ENCODE results near the gene GGA1. TPM values are rescaled to one million over a fixed set of nuclear protein-coding genes. Genes with fewer than 3 reads are reported as not detected.

The GGA1 gene
- total and polyA plus RNA-seq, 2 of the 4 experiments (the other 2 are of a cell fraction), result 17.2 to 48.5 TPM

DNA sequence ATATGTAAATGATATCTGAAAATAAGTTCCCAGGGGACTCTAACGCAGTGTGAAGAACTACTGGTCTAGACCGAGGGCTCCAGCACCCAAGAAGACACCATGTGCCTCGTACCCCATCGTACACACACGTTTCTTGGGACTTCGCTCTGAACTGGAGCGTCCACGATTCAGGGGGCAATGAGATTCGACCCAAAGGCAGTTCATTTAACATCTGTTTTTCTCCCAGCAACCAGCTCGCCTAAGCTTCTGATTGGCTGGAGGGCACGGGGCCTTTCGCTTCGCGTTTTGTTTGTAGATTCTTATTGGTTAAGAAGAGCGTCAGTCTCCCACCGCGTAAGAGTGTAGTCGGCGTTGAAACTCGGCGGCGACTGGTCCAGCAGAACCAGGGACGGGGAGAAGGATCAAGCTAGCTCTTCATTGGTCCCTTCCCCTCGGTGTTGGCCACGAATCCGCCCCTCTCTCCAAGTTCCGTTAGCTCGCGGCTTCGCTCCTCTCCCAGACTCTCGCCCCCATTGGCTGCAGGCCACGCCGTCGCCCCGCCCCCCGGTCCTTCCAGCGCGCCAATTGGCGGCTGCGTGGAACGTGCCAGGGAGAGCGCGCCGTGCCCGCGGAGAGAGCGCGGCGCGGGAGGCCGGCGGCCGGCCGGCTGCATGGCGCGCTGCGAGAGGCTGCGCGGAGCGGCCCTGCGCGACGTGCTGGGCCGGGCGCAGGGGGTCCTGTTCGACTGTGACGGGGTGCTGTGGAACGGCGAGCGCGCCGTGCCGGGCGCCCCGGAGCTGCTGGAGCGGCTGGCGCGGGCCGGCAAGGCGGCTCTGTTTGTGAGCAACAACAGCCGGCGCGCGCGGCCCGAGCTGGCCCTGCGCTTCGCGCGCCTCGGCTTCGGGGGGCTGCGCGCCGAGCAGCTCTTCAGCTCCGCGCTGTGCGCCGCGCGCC lies 49.8 kb downstream of the GGA1 start, which contains the start of gene PDXP (continued):
- TF ChIP-seq MAZ (IDR thresholded peaks at IDR 0.05; ENCODE audit: borderline replicate concordance, low read depth, low read length), result peak; percentile 89; the same call in 1 of the 2 replicates

DNA sequence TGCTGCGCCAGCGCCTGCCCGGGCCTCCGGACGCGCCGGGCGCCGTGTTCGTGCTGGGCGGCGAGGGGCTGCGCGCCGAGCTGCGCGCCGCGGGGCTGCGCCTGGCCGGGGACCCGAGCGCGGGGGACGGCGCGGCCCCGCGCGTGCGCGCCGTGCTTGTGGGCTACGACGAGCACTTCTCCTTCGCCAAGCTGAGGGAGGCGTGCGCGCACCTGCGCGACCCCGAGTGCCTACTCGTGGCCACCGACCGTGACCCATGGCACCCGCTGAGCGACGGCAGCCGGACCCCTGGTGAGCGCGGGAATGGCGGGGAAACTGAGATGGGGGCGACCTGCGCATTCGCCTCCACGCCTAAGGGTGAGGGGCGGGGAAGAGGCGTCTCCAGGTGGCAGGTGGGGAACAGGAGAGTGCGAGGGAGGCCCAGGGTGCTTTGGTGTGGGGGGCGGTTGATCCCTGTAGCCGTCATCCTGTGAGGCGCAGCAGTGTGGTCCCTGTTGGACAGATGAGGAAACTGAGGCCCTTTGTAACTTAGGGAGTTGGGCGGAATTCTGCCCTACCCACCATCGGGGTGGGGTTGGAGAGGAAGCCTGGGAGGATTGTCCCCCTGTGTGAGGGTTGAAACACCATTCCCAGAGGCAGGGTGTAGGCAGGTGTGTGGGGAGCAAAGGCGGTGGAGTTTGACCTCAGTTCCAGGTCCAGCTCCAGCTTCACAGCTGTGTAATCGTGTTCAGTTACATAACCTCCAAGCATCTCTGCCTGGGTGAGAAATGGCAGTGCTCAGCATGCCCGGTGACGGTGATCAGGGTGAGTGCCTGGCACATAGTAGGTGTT lies 50.6 kb downstream of the GGA1 start:
- CTCF ChIA-PET, result interaction anchor here (0.8 to 2.6 kb wide), 3 partner anchors 16 to 22 kb away, joined by 3 to 12 read pairs (median 5); no protein-coding TSS in a partner anchor
- peak overlapping the region; percentile 55 for H3K4me3 ChIP-seq (ENCODE audit: insufficient read depth, low read depth, low read length)
- no peak overlapping the region for H3K56ac ChIP-seq (ENCODE audit: extremely low read depth, insufficient read depth, low read length)
- H3K9me1 ChIP-seq (ENCODE audit: insufficient read depth, low read length), result peaks cover 11% of the 10 kb centered on the region
- 1% methylated on average over 28 of the region's 68 CpGs; no CpG with 5 or more reads in 1 of the 2 experiments for WGBS, 2 experiments (ENCODE audit: extremely low coverage in 2 of 2, insufficient read length in 1 of 2)
- peak overlapping the region; percentile 54; the same call in 1 of the 2 replicates for H3K4ac ChIP-seq (ENCODE audit: low read depth, low read length)
- H3K4me2 ChIP-seq (ENCODE audit: low read depth, low read length), result peak overlapping the region; percentile 96
- no peak overlapping the region for H2BK20ac ChIP-seq (ENCODE audit: low read depth, low read length)
- H3K79me1 ChIP-seq (ENCODE audit: low read depth in 1 of 2, low read length in 2 of 2), result peaks cover 23 to 50% of the 10 kb centered on the region in 2 experiments; a peak in 3 of 4 replicates
- peaks cover 25% of the 10 kb centered on the region for H3K4me1 ChIP-seq (ENCODE audit: control insufficient read depth, insufficient read depth, low read length)
- dilution Hi-C loops (cut with HindIII; ENCODE audit: low sequenced_read_pairs, unreplicated experiment) (no loop called here), in situ Hi-C loops (cut with MboI; ENCODE audit: low sequenced_read_pairs) (no loop called here), intact Hi-C loops (cut with micrococcal nuclease) (no loop called here)
- peak overlapping the region; percentile 60 for H2BK5ac ChIP-seq (ENCODE audit: low read depth, low read length, poor library complexity, severe bottlenecking)
- H3K27ac ChIP-seq (ENCODE audit: insufficient read depth, low read length), result peak overlapping the region; percentile 72
- H3K36me3 ChIP-seq (ENCODE audit: control insufficient read depth, insufficient read depth, low read length), result peaks cover 3% of the 10 kb centered on the region; the same call in 1 of the 2 replicates
- no peak for DNase-seq
- peak overlapping the region; percentile 93 for H3K23ac ChIP-seq (ENCODE audit: low read depth, low read length)
- POLR2A ChIA-PET (ENCODE audit: unreplicated experiment), result interaction anchor here (1.8 to 2.0 kb wide), 3 partner anchors 16 to 22 kb away, joined by 6 to 14 read pairs (median 10); partner anchors contain the start of gene LGALS1
- H4K8ac ChIP-seq (ENCODE audit: low read depth in 2 of 2, low read length in 2 of 2), result peak overlapping the region in 1 of 2 experiments; percentile 52; a peak in 1 of 4 replicates
- no peaks in the 10 kb centered on the region for H3K27me3 ChIP-seq (ENCODE audit: control insufficient read depth, insufficient read depth, low read length)
- peak overlapping the region; percentile 64 for H3K14ac ChIP-seq (replicated peaks; ENCODE audit: low read depth, low read length)
- no peaks in the 10 kb centered on the region for H3K9me3 ChIP-seq (ENCODE audit: control insufficient read depth, insufficient read depth, low read length)
- TF ChIP-seq CEBPB (IDR thresholded peaks at IDR 0.05; ENCODE audit: low read depth, low read length) (no peak), RCOR1 (IDR thresholded peaks at IDR 0.05; ENCODE audit: insufficient replicate concordance, low read length) (no peak), FOS (IDR thresholded peaks at IDR 0.05; ENCODE audit: low read depth, low read length) (no peak), CHD1 (IDR thresholded peaks at IDR 0.05; ENCODE audit: low read depth, low read length) (no peak), SMC3 (IDR thresholded peaks at IDR 0.05; ENCODE audit: low read depth, low read length) (no peak)
- TF ChIP-seq, protein P1, sequence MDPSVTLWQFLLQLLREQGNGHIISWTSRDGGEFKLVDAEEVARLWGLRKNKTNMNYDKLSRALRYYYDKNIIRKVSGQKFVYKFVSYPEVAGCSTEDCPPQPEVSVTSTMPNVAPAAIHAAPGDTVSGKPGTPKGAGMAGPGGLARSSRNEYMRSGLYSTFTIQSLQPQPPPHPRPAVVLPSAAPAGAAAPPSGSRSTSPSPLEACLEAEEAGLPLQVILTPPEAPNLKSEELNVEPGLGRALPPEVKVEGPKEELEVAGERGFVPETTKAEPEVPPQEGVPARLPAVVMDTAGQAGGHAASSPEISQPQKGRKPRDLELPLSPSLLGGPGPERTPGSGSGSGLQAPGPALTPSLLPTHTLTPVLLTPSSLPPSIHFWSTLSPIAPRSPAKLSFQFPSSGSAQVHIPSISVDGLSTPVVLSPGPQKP (IDR thresholded peaks at IDR 0.05; ENCODE audit: borderline replicate concordance, low read depth, low read length), result no peak
- TF ChIP-seq, protein P2, sequence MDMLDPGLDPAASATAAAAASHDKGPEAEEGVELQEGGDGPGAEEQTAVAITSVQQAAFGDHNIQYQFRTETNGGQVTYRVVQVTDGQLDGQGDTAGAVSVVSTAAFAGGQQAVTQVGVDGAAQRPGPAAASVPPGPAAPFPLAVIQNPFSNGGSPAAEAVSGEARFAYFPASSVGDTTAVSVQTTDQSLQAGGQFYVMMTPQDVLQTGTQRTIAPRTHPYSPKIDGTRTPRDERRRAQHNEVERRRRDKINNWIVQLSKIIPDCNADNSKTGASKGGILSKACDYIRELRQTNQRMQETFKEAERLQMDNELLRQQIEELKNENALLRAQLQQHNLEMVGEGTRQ (IDR thresholded peaks at IDR 0.05; ENCODE audit: low read depth, low read length), result no peak
- ATAC-seq (ENCODE audit: low read depth), result peak; percentile 4
- peak overlapping the region; percentile 95 for H2AFZ ChIP-seq (replicated peaks; ENCODE audit: low read length, poor library complexity)
- H4K91ac ChIP-seq (ENCODE audit: insufficient read depth, low read depth, low read length), result peak overlapping the region; percentile 17
- peak overlapping the region; percentile 82 for H3K9ac ChIP-seq (ENCODE audit: low read depth, low read length)
- H3K18ac ChIP-seq (ENCODE audit: low read depth, low read length), result no peak overlapping the region
- peak overlapping the region; percentile 97 for H2AK9ac ChIP-seq (replicated peaks; ENCODE audit: low read depth, low read length, poor library complexity)
- peaks cover 31% of the 10 kb centered on the region for H4K20me1 ChIP-seq (ENCODE audit: insufficient read depth, low read length)
- BruUV-seq (replicated peaks), result no TSS peak
- no peak overlapping the region for H2BK15ac ChIP-seq (ENCODE audit: low read depth, low read length)
- H2BK120ac ChIP-seq (ENCODE audit: low read depth, low read length), result no peak overlapping the region
- H2AK5ac ChIP-seq (ENCODE audit: low read depth, low read length), result peak overlapping the region; percentile 91
- H4K5ac ChIP-seq (ENCODE audit: low read depth, low read length), result no peak overlapping the region

Measured in IMR-90 (cell line).